SK-N-SH (cell line): ENCODE data around the gene SYT17. TPM values are rescaled to one million over a fixed set of nuclear protein-coding genes. Genes with fewer than 3 reads are reported as not detected.

Experiments
- CTCF ChIA-PET: fragments of 300-600, 350-600 bp; formaldehyde crosslinking; extraction: SDS; loops from one replicate; lab custom pipeline; 2021; lab: Yijun Ruan, JAX
- POLR2A ChIA-PET: fragments of 350-600 bp; sonication (Branson Sonifier 250); formaldehyde crosslinking; extraction: SDS; loops from one replicate; lab custom pipeline; 2020; ENCODE audit warnings: antibody characterized with exemption, inconsistent platforms; lab: Yijun Ruan, JAX
- DNase-seq: peaks from one replicate; pipeline ENCODE4 v3.0.0; 2012
- H2AFZ ChIP-seq: fragments of 200-600 bp; sonication (generic); 2 replicates; pipeline ENCODE4 v1.8.1; 2016; ENCODE audit warnings: antibody characterized with exemption, mild to moderate bottlenecking, low read depth
- H3F3A ChIP-seq: fragments of 200-600 bp; sonication (generic); replicated peaks from 2 replicates; pipeline ENCODE3; 2016; ENCODE audit warnings: antibody characterized with exemption, mild to moderate bottlenecking; ENCODE audit not compliant: insufficient read depth
- H3K27ac ChIP-seq, 2 experiments: fragments of 200-500 bp in 1 of 2; fragments of 200-600 bp in 1 of 2; sonication (Bioruptor generic) in 1 of 2; sonication (generic), shearing (Covaris generic) in 1 of 2; 2 replicates each; pipeline versions ENCODE4 v1.5.1 to v1.6.1; 2014 to 2016; ENCODE audit warnings: low read depth in 2 of 2, inconsistent platforms in 1 of 2, low read length in 1 of 2, mild to moderate bottlenecking in 1 of 2, mixed read lengths in 1 of 2
- H3K27me3 ChIP-seq: fragments of 200-600 bp; sonication (generic), shearing (Covaris generic); 2 replicates; pipeline ENCODE4 v1.6.1; 2016; ENCODE audit warnings: mixed run types; ENCODE audit not compliant: insufficient read depth
- H3K36me3 ChIP-seq, 2 experiments: fragments of 200-500 bp in 1 of 2; fragments of 200-600 bp in 1 of 2; sonication (Bioruptor generic) in 1 of 2; sonication (generic) in 1 of 2; replicated peaks in 1 of 2; 2 replicates each; pipeline versions ENCODE3 to v1.5.1; 2014 to 2016; ENCODE audit warnings: low read length in 1 of 2, mild to moderate bottlenecking in 1 of 2; ENCODE audit not compliant: insufficient read depth in 2 of 2, control insufficient read depth in 1 of 2
- H3K4me1 ChIP-seq, 2 experiments: fragments of 200-500 bp in 1 of 2; fragments of 200-600 bp in 1 of 2; sonication (Bioruptor generic) in 1 of 2; sonication (generic), shearing (Covaris generic) in 1 of 2; 2 replicates each; pipeline versions ENCODE4 v1.5.1 to v1.6.1; 2014 to 2016; ENCODE audit warnings: low read depth in 1 of 2, low read length in 1 of 2, mixed run types in 1 of 2; ENCODE audit not compliant: insufficient read depth in 2 of 2, control insufficient read depth in 1 of 2
- H3K4me2 ChIP-seq: fragments of 200-600 bp; sonication (generic), shearing (Covaris generic); 2 replicates; pipeline ENCODE4 v1.6.1; 2017; ENCODE audit warnings: mixed run types
- H3K4me3 ChIP-seq, 2 experiments: fragments of 200-500 bp in 1 of 2; fragments of 200-600 bp in 1 of 2; sonication (Bioruptor generic) in 1 of 2; sonication (generic), shearing (Covaris generic) in 1 of 2; 2 replicates each; pipeline versions ENCODE4 v1.5.1 to v1.8.1; 2014 to 2016; ENCODE audit warnings: low read depth in 2 of 2, inconsistent platforms in 1 of 2, low read length in 1 of 2, mild to moderate bottlenecking in 1 of 2, mixed read lengths in 1 of 2, moderate library complexity in 1 of 2
- H3K79me2 ChIP-seq: fragments of 200-600 bp; sonication (generic); 2 replicates; pipeline ENCODE4 v1.8.1; 2017; ENCODE audit warnings: mild to moderate bottlenecking; ENCODE audit not compliant: insufficient read depth
- H3K9ac ChIP-seq: fragments of 200-600 bp; sonication (generic); 2 replicates; pipeline ENCODE4 v1.6.1; 2017; ENCODE audit warnings: mixed run types
- H3K9me2 ChIP-seq: fragments of 200-600 bp; sonication (generic); 2 replicates; pipeline ENCODE4 v1.6.1; 2017; ENCODE audit warnings: mixed run types
- H3K9me3 ChIP-seq: fragments of 200-600 bp; sonication (generic); 2 replicates; pipeline ENCODE4 v1.6.1; 2017; ENCODE audit warnings: mixed run types, mild to moderate bottlenecking, moderate library complexity
- H4K20me1 ChIP-seq: fragments of 200-600 bp; sonication (generic); 2 replicates; pipeline ENCODE4 v1.6.1; 2017; ENCODE audit warnings: mild to moderate bottlenecking, mixed run types; ENCODE audit not compliant: insufficient read depth
- CHD2 ChIP-seq: fragments of 150-350 bp; IDR thresholded peaks from 2 replicates; pipeline ENCODE4 v1.6.1; 2018; ENCODE audit warnings: low read length; ENCODE audit not compliant: partially characterized antibody
- FOSL2 ChIP-seq: IDR thresholded peaks from 2 replicates; pipeline ENCODE4 v1.4.0; 2012; ENCODE audit warnings: low read depth, mild to moderate bottlenecking, moderate library complexity, borderline replicate concordance
- FOXJ3 ChIP-seq: sonication (generic); formaldehyde crosslinking; IDR thresholded peaks from 2 replicates; pipeline ENCODE4 v1.5.1; 2020; ENCODE audit warnings: mild to moderate bottlenecking, missing genetic modification reagents
- GABPA ChIP-seq: IDR thresholded peaks from 2 replicates; pipeline ENCODE4 v1.4.0; 2012; ENCODE audit warnings: low read depth, mild to moderate bottlenecking
- MXI1 ChIP-seq: IDR thresholded peaks from 2 replicates; pipeline ENCODE4 v1.6.1; 2012; ENCODE audit warnings: mild to moderate bottlenecking, low read depth, low read length, improper control_type of control experiment
- PBX3 ChIP-seq: IDR thresholded peaks from 2 replicates; pipeline ENCODE4; 2012
- POLR2AphosphoS5 ChIP-seq: IDR thresholded peaks from 2 replicates; pipeline ENCODE4 v1.6.1; 2012; ENCODE audit warnings: low read depth, low read length
- RCOR1 ChIP-seq: fragments of 150-350 bp; IDR thresholded peaks from 2 replicates; pipeline ENCODE4 v1.6.1; 2017; ENCODE audit warnings: antibody characterized with exemption, low read length
- TAF1 ChIP-seq: IDR thresholded peaks from 2 replicates; pipeline ENCODE4 v1.6.1; 2012; ENCODE audit warnings: low read depth, mild to moderate bottlenecking, low read length, moderate library complexity, borderline replicate concordance
- TCF12 ChIP-seq: IDR thresholded peaks from 2 replicates; pipeline ENCODE4 v1.4.0; 2012
- TEAD4 ChIP-seq: IDR thresholded peaks from 2 replicates; pipeline ENCODE4 v1.4.0; 2012; ENCODE audit warnings: mild to moderate bottlenecking, borderline replicate concordance; ENCODE audit not compliant: insufficient read depth
- YY1 ChIP-seq: IDR thresholded peaks from 2 replicates; pipeline ENCODE4 v1.4.0; 2012; ENCODE audit warnings: low read depth, mild to moderate bottlenecking
- WGBS: methylation state at CpG from one replicate; pipeline ENCODE4 v1.1.6; 2017; ENCODE audit warnings: low lambda C conversion rate; 5-methylcytosine and 5-hydroxymethylcytosine counted together
- polyA plus RNA-seq, 3 experiments: library from polyadenylated mRNA; depleted of rRNA; stranded (reverse); fragments of >200 nt; gene quantifications; 2 replicates each; pipeline ENCODE4 v1.2.3, GENCODE V29; 2012
- TF ChIP-seq, protein P1 (sequence below): IDR thresholded peaks from 2 replicates; pipeline ENCODE4 v1.6.1; 2012; ENCODE audit warnings: mild to moderate bottlenecking, low read depth, low read length, moderate library complexity
- TF ChIP-seq, protein P2 (sequence below): IDR thresholded peaks from 2 replicates; pipeline ENCODE4 v1.4.0; 2012; ENCODE audit warnings: low read depth, borderline replicate concordance
- TF ChIP-seq, protein P3 (sequence below): IDR thresholded peaks from 2 replicates; pipeline ENCODE4 v1.4.0; 2012; ENCODE audit warnings: low read depth, borderline replicate concordance
- TF ChIP-seq, protein P4 (sequence below): IDR thresholded peaks from 2 replicates; pipeline ENCODE4 v1.4.0; 2012; ENCODE audit warnings: low read depth

Gene SYT17
- polyA plus RNA-seq, 1 of the 3 experiments (the other 2 are of a cell fraction), result 0.21 TPM

DNA sequence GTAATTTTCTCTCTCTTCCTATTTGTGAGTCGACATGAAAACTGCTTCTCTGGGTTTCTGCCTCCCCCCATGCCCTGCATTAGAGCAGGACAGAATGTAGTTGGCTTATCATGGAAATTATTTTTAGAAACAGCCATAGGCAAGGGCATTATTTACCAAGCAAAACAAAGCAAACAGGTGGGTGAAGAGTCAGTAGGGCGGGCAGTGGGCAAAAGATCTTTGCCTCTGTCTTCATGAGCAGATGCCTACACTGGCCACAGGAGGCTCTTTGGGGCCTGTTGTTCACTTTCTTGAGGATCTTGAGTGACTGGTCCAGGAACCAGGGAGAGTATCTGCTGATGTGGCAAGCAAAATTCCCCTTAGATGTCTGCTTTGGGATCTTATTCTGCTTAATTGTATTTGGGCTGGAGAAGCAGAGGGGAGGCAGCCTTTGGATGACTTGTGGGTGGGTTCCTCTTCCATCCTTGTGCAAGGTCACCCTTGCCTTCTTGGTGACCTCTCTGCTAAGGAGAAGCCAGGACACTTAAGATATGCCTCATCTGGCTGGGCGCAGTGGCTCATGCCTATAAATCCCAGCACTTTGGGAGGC lies 75.0 kb downstream of the SYT17 start:
- 26% methylated on average over 3 of the region's 3 CpGs for WGBS
- DNase-seq, result no peak
- no peak overlapping the region for H3K9ac ChIP-seq
- no peaks in the 10 kb centered on the region for H3F3A ChIP-seq
- H3K4me3 ChIP-seq, result no peak overlapping the region
- no peak for TF ChIP-seq TAF1
- TF ChIP-seq, protein P1, sequence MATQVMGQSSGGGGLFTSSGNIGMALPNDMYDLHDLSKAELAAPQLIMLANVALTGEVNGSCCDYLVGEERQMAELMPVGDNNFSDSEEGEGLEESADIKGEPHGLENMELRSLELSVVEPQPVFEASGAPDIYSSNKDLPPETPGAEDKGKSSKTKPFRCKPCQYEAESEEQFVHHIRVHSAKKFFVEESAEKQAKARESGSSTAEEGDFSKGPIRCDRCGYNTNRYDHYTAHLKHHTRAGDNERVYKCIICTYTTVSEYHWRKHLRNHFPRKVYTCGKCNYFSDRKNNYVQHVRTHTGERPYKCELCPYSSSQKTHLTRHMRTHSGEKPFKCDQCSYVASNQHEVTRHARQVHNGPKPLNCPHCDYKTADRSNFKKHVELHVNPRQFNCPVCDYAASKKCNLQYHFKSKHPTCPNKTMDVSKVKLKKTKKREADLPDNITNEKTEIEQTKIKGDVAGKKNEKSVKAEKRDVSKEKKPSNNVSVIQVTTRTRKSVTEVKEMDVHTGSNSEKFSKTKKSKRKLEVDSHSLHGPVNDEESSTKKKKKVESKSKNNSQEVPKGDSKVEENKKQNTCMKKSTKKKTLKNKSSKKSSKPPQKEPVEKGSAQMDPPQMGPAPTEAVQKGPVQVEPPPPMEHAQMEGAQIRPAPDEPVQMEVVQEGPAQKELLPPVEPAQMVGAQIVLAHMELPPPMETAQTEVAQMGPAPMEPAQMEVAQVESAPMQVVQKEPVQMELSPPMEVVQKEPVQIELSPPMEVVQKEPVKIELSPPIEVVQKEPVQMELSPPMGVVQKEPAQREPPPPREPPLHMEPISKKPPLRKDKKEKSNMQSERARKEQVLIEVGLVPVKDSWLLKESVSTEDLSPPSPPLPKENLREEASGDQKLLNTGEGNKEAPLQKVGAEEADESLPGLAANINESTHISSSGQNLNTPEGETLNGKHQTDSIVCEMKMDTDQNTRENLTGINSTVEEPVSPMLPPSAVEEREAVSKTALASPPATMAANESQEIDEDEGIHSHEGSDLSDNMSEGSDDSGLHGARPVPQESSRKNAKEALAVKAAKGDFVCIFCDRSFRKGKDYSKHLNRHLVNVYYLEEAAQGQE, result no peak
- H4K20me1 ChIP-seq, result no peaks in the 10 kb centered on the region
- H3K4me1 ChIP-seq, result no peaks in the 10 kb centered on the region
- H2AFZ ChIP-seq, result no peak overlapping the region
- H3K36me3 ChIP-seq, result no peaks in the 10 kb centered on the region
- ChIA-PET POLR2A (no interaction called here), CTCF (interaction anchor here (1.2 kb wide), 1 partner anchor 9 kb away, joined by 3 read pairs; no protein-coding TSS in a partner anchor)
- no peaks in the 10 kb centered on the region for H3K9me3 ChIP-seq
- H3K4me2 ChIP-seq, result no peak overlapping the region
- H3K27ac ChIP-seq, result no peak overlapping the region
- H3K79me2 ChIP-seq, result no peaks in the 10 kb centered on the region
- H3K27me3 ChIP-seq, result no peaks in the 10 kb centered on the region
- H3K9me2 ChIP-seq, result no peaks in the 10 kb centered on the region

DNA sequence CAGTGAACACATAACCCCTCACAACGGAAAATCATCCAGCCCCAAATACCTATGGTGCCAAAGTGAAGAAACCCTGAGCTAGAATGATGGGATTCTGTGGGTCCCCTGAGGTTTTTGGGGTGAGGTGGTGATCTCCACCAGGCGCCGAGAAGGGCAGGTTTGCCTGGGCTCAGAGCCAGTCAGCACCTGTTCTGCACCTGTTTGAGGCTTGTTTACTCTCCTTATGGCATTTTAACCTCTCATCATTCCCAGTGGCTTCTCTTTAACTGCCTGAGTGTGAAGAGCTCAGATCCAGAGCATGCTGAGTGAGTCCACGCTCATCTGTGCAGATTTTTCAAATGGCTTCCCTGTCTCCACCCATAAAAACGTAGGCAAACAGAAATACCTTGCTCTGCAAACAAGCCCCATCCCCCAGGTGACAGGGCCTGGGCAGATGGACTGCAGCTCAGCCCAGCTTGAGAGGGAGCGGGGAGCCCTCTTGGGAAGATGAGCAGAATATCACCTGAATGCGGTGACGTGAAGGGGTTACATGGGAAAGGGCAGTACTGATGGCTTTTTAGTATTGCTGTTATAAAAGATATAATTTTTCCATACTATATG lies 77.4 kb downstream of the SYT17 start:
- WGBS, result 52% methylated on average over 8 of the region's 8 CpGs
- Histone ChIP-seq H3K9ac (no peak overlapping the region), H3K9me3 (no peaks in the 10 kb centered on the region), H3K79me2 (no peaks in the 10 kb centered on the region), H3K4me3 (no peak overlapping the region), H3K4me2 (no peak overlapping the region), H3K27me3 (no peaks in the 10 kb centered on the region), H3K36me3 (no peaks in the 10 kb centered on the region), H3F3A (no peaks in the 10 kb centered on the region), H2AFZ (no peak overlapping the region), H3K9me2 (no peaks in the 10 kb centered on the region), H4K20me1 (no peaks in the 10 kb centered on the region), H3K4me1 (no peaks in the 10 kb centered on the region), H3K27ac (no peak overlapping the region)
- no peak for DNase-seq
- ChIA-PET CTCF (interaction anchor here (0.8 to 1.5 kb wide), 3 partner anchors 11 to 159 kb away, joined by 3 read pairs; no protein-coding TSS in a partner anchor), POLR2A (no interaction called here)
- TF ChIP-seq, protein P2, sequence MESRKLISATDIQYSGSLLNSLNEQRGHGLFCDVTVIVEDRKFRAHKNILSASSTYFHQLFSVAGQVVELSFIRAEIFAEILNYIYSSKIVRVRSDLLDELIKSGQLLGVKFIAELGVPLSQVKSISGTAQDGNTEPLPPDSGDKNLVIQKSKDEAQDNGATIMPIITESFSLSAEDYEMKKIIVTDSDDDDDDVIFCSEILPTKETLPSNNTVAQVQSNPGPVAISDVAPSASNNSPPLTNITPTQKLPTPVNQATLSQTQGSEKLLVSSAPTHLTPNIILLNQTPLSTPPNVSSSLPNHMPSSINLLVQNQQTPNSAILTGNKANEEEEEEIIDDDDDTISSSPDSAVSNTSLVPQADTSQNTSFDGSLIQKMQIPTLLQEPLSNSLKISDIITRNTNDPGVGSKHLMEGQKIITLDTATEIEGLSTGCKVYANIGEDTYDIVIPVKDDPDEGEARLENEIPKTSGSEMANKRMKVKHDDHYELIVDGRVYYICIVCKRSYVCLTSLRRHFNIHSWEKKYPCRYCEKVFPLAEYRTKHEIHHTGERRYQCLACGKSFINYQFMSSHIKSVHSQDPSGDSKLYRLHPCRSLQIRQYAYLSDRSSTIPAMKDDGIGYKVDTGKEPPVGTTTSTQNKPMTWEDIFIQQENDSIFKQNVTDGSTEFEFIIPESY, result no peak
- TF ChIP-seq RCOR1 (no peak), TCF12 (no peak), MXI1 (no peak), CHD2 (no peak), FOXJ3 (no peak), FOSL2 (no peak), POLR2AphosphoS5 (no peak), PBX3 (no peak), TEAD4 (no peak), TAF1 (no peak), YY1 (no peak), GABPA (no peak)
- TF ChIP-seq, protein P3, sequence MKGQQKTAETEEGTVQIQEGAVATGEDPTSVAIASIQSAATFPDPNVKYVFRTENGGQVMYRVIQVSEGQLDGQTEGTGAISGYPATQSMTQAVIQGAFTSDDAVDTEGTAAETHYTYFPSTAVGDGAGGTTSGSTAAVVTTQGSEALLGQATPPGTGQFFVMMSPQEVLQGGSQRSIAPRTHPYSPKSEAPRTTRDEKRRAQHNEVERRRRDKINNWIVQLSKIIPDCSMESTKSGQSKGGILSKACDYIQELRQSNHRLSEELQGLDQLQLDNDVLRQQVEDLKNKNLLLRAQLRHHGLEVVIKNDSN, result no peak
- TF ChIP-seq, protein P4, sequence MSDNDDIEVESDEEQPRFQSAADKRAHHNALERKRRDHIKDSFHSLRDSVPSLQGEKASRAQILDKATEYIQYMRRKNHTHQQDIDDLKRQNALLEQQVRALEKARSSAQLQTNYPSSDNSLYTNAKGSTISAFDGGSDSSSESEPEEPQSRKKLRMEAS, result no peak
